ENCODE data around the gene ANKRD63.

Gene ANKRD63

GRCh38 chr15:40296561-40297230 is 13.8 kb upstream of the ANKRD63 start:
- H3K4me1 ChIP-seq, result peaks cover 0 to under 1% (median under 1%) of the 10 kb centered on the region in 4 donors
- no peak for DNase-seq
- TF ChIP-seq CTCF (IDR thresholded peaks at IDR 0.05), result no peak

GRCh38 chr15:40295877-40296560 is 13.2 kb upstream of the ANKRD63 start:
- H3K4me3 ChIP-seq, result no peak overlapping the region
- H3K4me1 ChIP-seq, result peaks cover 0 to 7% (median 6%) of the 10 kb centered on the region in 4 donors
- no peak for DNase-seq
- H3K36me3 ChIP-seq, result no peaks in the 10 kb centered on the region
- peaks cover 0 to 13% (median 0%) of the 10 kb centered on the region in 3 donors for H3K9me3 ChIP-seq
- no peak overlapping the region for H3K27ac ChIP-seq
- intact Hi-C loops (cut with DNase I; ENCODE audit: low total_unique reads), result no loop called here
- H3K27me3 ChIP-seq, result peaks cover 0 to 30% of the 10 kb centered on the region in 2 donors
- TF ChIP-seq CTCF (IDR thresholded peaks at IDR 0.05), result no peak

More at GRCh38 chr15:40296561-40297230, 13.8 kb upstream of the ANKRD63 start:
- Histone ChIP-seq H3K27ac (no peak overlapping the region), H3K27me3 (peaks cover 0 to 30% of the 10 kb centered on the region in 2 donors), H3K4me3 (no peak overlapping the region), H3K9me3 (peaks cover 0 to 13% (median 0%) of the 10 kb centered on the region in 3 donors), H3K36me3 (no peaks in the 10 kb centered on the region)
- intact Hi-C loops (cut with DNase I; ENCODE audit: low total_unique reads), result no loop called here

DNA sequence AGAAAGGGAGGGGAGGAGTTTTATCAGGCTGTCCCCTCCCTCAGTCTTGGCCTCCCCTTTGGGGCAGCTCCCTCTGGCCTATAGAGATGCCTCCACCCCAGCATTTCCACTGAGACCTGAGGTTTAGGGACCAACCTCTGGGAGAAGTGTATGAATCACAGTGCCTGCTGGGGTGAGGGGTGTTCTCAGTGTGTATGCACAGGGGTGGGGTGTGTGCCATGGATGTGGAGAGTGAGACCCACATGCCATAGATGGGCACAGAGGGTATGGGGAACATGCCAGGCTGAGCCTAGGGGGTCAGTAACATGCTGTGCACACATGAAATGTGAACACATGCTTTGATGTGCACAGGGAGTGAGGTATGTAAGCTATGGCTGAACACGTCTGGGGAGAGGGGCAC is 12.4 kb upstream of the ANKRD63 start:
- intact Hi-C loops (cut with DNase I; ENCODE audit: low total_unique reads), result no loop called here

DNA sequence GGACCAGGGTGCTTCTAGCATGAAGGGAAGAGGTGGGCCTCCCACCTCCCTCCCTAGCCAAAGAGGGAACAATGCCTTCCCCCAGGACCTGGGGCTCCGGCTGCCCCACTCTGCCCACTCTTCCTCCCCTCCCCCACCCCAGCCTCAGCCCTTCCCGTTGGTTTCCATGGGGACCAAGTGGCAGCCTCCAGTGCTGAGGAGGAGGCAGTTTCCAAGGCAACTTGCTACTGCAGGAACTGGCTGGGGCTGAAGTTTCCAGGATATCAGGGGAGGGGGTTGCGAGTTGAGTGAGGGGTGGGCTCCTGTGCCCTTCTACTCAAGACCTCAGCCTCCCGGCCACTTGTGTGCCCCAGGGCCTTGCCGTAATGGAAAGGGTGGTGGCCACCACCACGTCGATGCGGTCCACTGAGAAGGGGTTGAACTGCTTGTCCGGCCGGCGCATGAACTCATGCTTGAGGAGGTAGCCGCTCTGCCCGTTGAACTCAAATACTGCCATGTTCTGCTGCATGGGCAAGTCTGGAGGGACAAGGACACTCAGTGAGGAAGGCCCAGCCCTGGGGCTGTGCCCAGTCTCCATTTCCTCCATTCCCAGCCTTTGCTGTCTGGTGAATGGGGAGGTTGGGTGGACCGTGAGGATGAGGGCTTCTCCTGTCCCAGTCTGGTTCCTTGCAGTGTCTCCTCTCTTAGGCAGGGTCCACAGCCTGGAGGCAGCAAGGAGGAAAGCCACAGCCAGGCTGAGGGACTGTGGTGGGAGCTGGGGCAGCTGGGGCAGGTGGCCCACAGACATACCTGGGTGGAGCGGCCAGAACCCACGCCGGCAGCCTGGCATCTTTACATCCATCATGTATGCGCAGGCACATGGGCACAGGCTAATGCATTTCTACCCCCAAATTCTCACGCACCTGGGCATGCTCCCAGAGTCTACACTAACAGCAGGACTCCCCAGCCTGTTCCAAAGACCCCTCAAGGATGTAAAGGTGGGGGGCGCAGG is 11.3 kb upstream of the ANKRD63 start:
- Histone ChIP-seq H3K27ac (no peak overlapping the region), H3K36me3 (no peaks in the 10 kb centered on the region), H3K27me3 (peaks cover 0 to 30% of the 10 kb centered on the region in 2 donors), H3K9me3 (no peaks in the 10 kb centered on the region), H3K4me3 (no peak overlapping the region), H3K4me1 (peaks cover 0 to 14% (median 12%) of the 10 kb centered on the region in 4 donors)
- TF ChIP-seq CTCF (IDR thresholded peaks at IDR 0.05), result no peak
- intact Hi-C loops (cut with DNase I; ENCODE audit: low total_unique reads), result no loop called here
- DNase-seq, result no peak

More for the DNA sequence above, 12.4 kb upstream of the ANKRD63 start:
- H3K9me3 ChIP-seq, result peaks cover 0 to 6% (median 0%) of the 10 kb centered on the region in 3 donors
- DNase-seq, result no peak
- no peaks in the 10 kb centered on the region for H3K36me3 ChIP-seq
- H3K27me3 ChIP-seq, result peaks cover 0 to 30% of the 10 kb centered on the region in 2 donors
- H3K4me1 ChIP-seq, result peaks cover 0 to 14% (median 12%) of the 10 kb centered on the region in 4 donors
- H3K4me3 ChIP-seq, result no peak overlapping the region
- H3K27ac ChIP-seq, result no peak overlapping the region
- TF ChIP-seq CTCF (IDR thresholded peaks at IDR 0.05), result no peak

DNA sequence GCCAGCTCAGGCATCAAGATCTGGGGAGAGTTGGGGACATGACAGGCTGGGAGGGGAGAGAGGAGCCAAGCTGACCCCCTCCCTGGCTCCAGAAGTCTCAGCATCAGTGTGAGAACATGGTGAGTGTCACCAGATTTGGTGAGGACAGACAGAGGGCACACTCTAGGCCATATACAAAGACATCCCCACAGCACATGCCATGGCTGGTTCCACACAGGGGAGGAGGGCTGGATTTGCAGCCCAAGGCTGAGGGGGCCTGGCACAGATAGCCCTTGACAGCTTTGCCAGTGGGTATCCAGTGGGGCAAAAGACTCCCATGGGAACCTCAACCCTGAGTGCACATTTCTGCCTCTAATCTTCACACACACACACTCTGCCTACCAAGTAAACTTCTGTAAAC is 10.1 kb upstream of the ANKRD63 start:
- H3K36me3 ChIP-seq, result no peaks in the 10 kb centered on the region
- no peak for DNase-seq
- H3K27me3 ChIP-seq, result peaks cover 0 to 41% of the 10 kb centered on the region in 2 donors
- TF ChIP-seq CTCF (IDR thresholded peaks at IDR 0.05), result no peak
- no peak overlapping the region for H3K4me3 ChIP-seq
- intact Hi-C loops (cut with DNase I; ENCODE audit: low total_unique reads), result no loop called here
- no peaks in the 10 kb centered on the region for H3K9me3 ChIP-seq
- H3K27ac ChIP-seq, result no peak overlapping the region
- H3K4me1 ChIP-seq, result peaks cover 0 to 14% (median 12%) of the 10 kb centered on the region in 4 donors
